SK-N-SH treated with all-trans-retinoic acid at 6 μM for 48 hours (cell line): ENCODE results near the gene ARHGEF25.

Experiments
- ARNTL ChIP-seq: fragments of 450-650 bp; formaldehyde crosslinking; IDR thresholded peaks from 2 replicates; pipeline ENCODE4 v1.5.0; 2020; ENCODE audit warnings: low read depth, mild to moderate bottlenecking, moderate library complexity, borderline replicate concordance
- CREB5 ChIP-seq: fragments of 250-450 bp; sonication (Bioruptor Pico); IDR thresholded peaks from 2 replicates; pipeline ENCODE4 v1.5.1; 2020; ENCODE audit warnings: low read depth, mild to moderate bottlenecking, moderate library complexity
- CSDC2 ChIP-seq: fragments of 250-450 bp; sonication (Bioruptor Pico); IDR thresholded peaks from 2 replicates; pipeline ENCODE4 v1.5.0; 2020; ENCODE audit warnings: mild to moderate bottlenecking, moderate library complexity
- PATZ1 ChIP-seq: fragments of 250-450 bp; sonication (Bioruptor Pico); IDR thresholded peaks from 2 replicates; pipeline ENCODE4 v1.8.0; 2020; ENCODE audit warnings: mild to moderate bottlenecking, moderate library complexity, borderline replicate concordance
- POU6F1 ChIP-seq: fragments of 250-450 bp; sonication (Bioruptor Pico); IDR thresholded peaks from 2 replicates; pipeline ENCODE4 v1.8.0; 2021; ENCODE audit warnings: low read depth, mild to moderate bottlenecking, moderate library complexity, borderline replicate concordance
- RARB ChIP-seq: fragments of 250-450 bp; sonication (Bioruptor Pico); IDR thresholded peaks from 2 replicates; pipeline ENCODE4 v1.8.0; 2021; ENCODE audit warnings: mild to moderate bottlenecking, moderate library complexity
- SNAI2 ChIP-seq: fragments of 250-450 bp; sonication (Bioruptor Pico); IDR thresholded peaks from 2 replicates; pipeline ENCODE4 v1.5.0; 2020; ENCODE audit warnings: mild to moderate bottlenecking, moderate library complexity
- TOX ChIP-seq: fragments of 250-450 bp; sonication (Bioruptor Pico); IDR thresholded peaks from 2 replicates; pipeline ENCODE4 v1.8.0; 2021; ENCODE audit warnings: mild to moderate bottlenecking, moderate library complexity, borderline replicate concordance
- ZFP3 ChIP-seq: fragments of 250-450 bp; sonication (Bioruptor Pico); IDR thresholded peaks from 2 replicates; pipeline ENCODE4 v1.5.0; 2020; ENCODE audit warnings: mild to moderate bottlenecking, moderate library complexity
- ZFP30 ChIP-seq: fragments of 450-650 bp; formaldehyde crosslinking; IDR thresholded peaks from 2 replicates; pipeline ENCODE4 v1.5.0; 2022; ENCODE audit warnings: mild to moderate bottlenecking, moderate library complexity
- ZNF565 ChIP-seq: fragments of 450-650 bp; formaldehyde crosslinking; conservative IDR thresholded peaks from 2 replicates; pipeline ENCODE4 v1.5.0; 2020; ENCODE audit warnings: low read depth, mild to moderate bottlenecking, moderate library complexity

- TF ChIP-seq PATZ1 (CRISPR knock-in tag) (no peak), ZNF565 (CRISPR knock-in tag) (no peak), SNAI2 (CRISPR knock-in tag) (no peak), CREB5 (CRISPR knock-in tag) (no peak), ZFP3 (CRISPR knock-in tag) (no peak), CSDC2 (CRISPR knock-in tag) (no peak), ARNTL (CRISPR knock-in tag) (no peak), POU6F1 (CRISPR knock-in tag) (no peak), ZFP30 (CRISPR knock-in tag) (no peak), TOX (CRISPR knock-in tag) (no peak), RARB (CRISPR knock-in tag) (no peak)
Observed at GRCh38 chr12:57621497-57622292, 10.5 kb downstream of the ARHGEF25 start.
